K562 (cell line): Measurements from ENCODE around the gene RBBP5. TPM values are rescaled to one million over a fixed set of nuclear protein-coding genes. Genes with fewer than 3 reads are reported as not detected.

ENCODE experiments used
- ATAC-seq: fragments of 200-7000 bp; cut with Tn5 transposase; 3 replicates; pipeline ENCODE4 v1.9.1; 2020; ENCODE audit warnings: moderate library complexity
- BruUV-seq: library from RNA; stranded (reverse); fragments of 400-500 nt; replicated peaks from 2 replicates; lab custom pipeline; 2021; lab: Mats Ljungman, UMichigan
- CTCF ChIA-PET: fragments of 300-600 bp; formaldehyde crosslinking; extraction: SDS; loops from one replicate; lab custom pipeline; 2021; ENCODE audit warnings: low intra/inter-chr PET ratio; lab: Yijun Ruan, JAX
- POLR2A ChIA-PET: fragments of 300-600, 350-650 bp; sonication (Branson Sonifier 250); formaldehyde crosslinking; extraction: SDS; loops from one replicate; lab custom pipeline; 2021; ENCODE audit warnings: antibody characterized with exemption, inconsistent platforms; lab: Yijun Ruan, JAX
- DNase-seq, 4 experiments: peaks; one replicate each; pipeline versions ENCODE4 v3.0.0 to v3.0.0-alpha.2; 2011 to 2018; ENCODE audit warnings: low spot score in 3 of 4, mixed read lengths in 3 of 4; ENCODE audit errors: extremely low read depth in 1 of 4
- FAIRE-seq: peaks from 2 replicates; lab custom pipeline; 2011; peaks lifted over from hg19 to GRCh38; lab: Jason Lieb, UNC
- H2AFZ ChIP-seq: 2 replicates; pipeline ENCODE4 v1.6.0; 2011; ENCODE audit warnings: low read depth, low read length, control low read depth, inconsistent platforms
- H3K27ac ChIP-seq: fragments of 200-600 bp; 3 replicates; pipeline ENCODE4 v1.8.0; 2011; ENCODE audit warnings: low read depth, mild to moderate bottlenecking, control low read depth, inconsistent platforms, low read length, moderate library complexity, mixed read lengths; ENCODE audit errors: extremely low read depth
- H3K27me3 ChIP-seq, 2 experiments: fragments of 300-600 bp in 1 of 2; 2 replicates in 1 of 2; 3 replicates in 1 of 2; pipeline versions ENCODE4 v1.6.0 to v1.8.0; 2011; ENCODE audit warnings: inconsistent platforms in 2 of 2, low read length in 2 of 2, mild to moderate bottlenecking in 1 of 2, mixed read lengths in 1 of 2, moderate library complexity in 1 of 2; ENCODE audit not compliant: control insufficient read depth in 2 of 2, insufficient read depth in 2 of 2
- H3K36me3 ChIP-seq: fragments of 300-600 bp; 3 replicates; pipeline ENCODE4 v1.8.0; 2011; ENCODE audit warnings: mild to moderate bottlenecking, low read length, inconsistent platforms; ENCODE audit not compliant: control insufficient read depth, insufficient read depth
- H3K4me1 ChIP-seq, 2 experiments: fragments of 200-600 bp in 1 of 2; replicated peaks in 1 of 2; 2 replicates in 1 of 2; 3 replicates in 1 of 2; pipeline versions ENCODE4 v1.5.1 to v1.8.0; 2011; ENCODE audit warnings: inconsistent platforms in 2 of 2, low read length in 2 of 2, mild to moderate bottlenecking in 1 of 2, mixed read lengths in 1 of 2, moderate library complexity in 1 of 2; ENCODE audit not compliant: control insufficient read depth in 2 of 2, insufficient read depth in 2 of 2
- H3K4me2 ChIP-seq: 2 replicates; pipeline ENCODE4 v1.6.1; 2011; ENCODE audit warnings: low read length, control low read depth, inconsistent platforms, mixed read lengths; ENCODE audit not compliant: insufficient read depth
- H3K4me3 ChIP-seq: fragments of 200-600 bp; sonication (generic), shearing (Covaris generic); 2 replicates; pipeline ENCODE4 v1.5.1; 2016; ENCODE audit warnings: control low read depth, inconsistent platforms
- H3K79me2 ChIP-seq: fragments of 200-600 bp; 3 replicates; pipeline ENCODE4 v1.8.0; 2011; ENCODE audit warnings: low read length, inconsistent platforms; ENCODE audit not compliant: control insufficient read depth, insufficient read depth
- H3K9ac ChIP-seq, 2 experiments: 2 replicates each; pipeline versions ENCODE4 v1.6.0 to v1.6.1; 2011; ENCODE audit warnings: low read depth in 2 of 2, low read length in 2 of 2, control low read depth in 1 of 2, inconsistent platforms in 1 of 2, mild to moderate bottlenecking in 1 of 2, mixed read lengths in 1 of 2; ENCODE audit not compliant: insufficient read depth in 1 of 2
- H3K9me1 ChIP-seq: one replicate; pipeline ENCODE4 v1.6.0; 2011; ENCODE audit warnings: inconsistent platforms, mild to moderate bottlenecking, low read length, moderate library complexity; ENCODE audit not compliant: control insufficient read depth, insufficient read depth
- H3K9me3 ChIP-seq: replicated peaks from 2 replicates; pipeline ENCODE4 v1.5.1; 2011; ENCODE audit warnings: low read depth, low read length, inconsistent platforms; ENCODE audit not compliant: control insufficient read depth, insufficient read depth
- H4K20me1 ChIP-seq: replicated peaks from 2 replicates; pipeline ENCODE4 v1.6.1; 2011; ENCODE audit warnings: low read length, inconsistent platforms, mixed read lengths; ENCODE audit not compliant: control insufficient read depth, insufficient read depth
- ESRRA ChIP-seq: fragments of 450-650 bp; IDR thresholded peaks from 2 replicates; pipeline ENCODE4 v1.6.1; 2014; ENCODE audit warnings: low read depth, mild to moderate bottlenecking, moderate library complexity, borderline replicate concordance
- KDM5B ChIP-seq: fragments of 200-600 bp; sonication (generic); IDR thresholded peaks from 2 replicates; pipeline ENCODE4 v1.6.1; 2012; ENCODE audit warnings: low read depth, mild to moderate bottlenecking, moderate library complexity, low read length, control low read depth, inconsistent platforms; ENCODE audit not compliant: insufficient replicate concordance
- LARP7 ChIP-seq: fragments of 450-650 bp; IDR thresholded peaks from 2 replicates; pipeline ENCODE4 v1.6.1; 2016
- TAF7 ChIP-seq: fragments of 450-650 bp; IDR thresholded peaks from 2 replicates; pipeline ENCODE4 v1.6.1; 2016; ENCODE audit warnings: missing genetic modification characterization, missing compliant biosample characterization
- ZNF282 ChIP-seq: sonication (generic); formaldehyde crosslinking; IDR thresholded peaks from 2 replicates; pipeline ENCODE4 v1.8.1; 2023; ENCODE audit warnings: missing genetic modification reagents
- ZNF384 ChIP-seq: IDR thresholded peaks from 2 replicates; pipeline ENCODE4 v1.6.1; 2012; ENCODE audit warnings: low read depth, low read length, improper control_type of control experiment
- WGBS: fragments of 100-300 bp; shearing (Covaris generic); methylation state at CpG from one replicate; pipeline ENCODE4 v1.1.6; 2016; ENCODE audit warnings: low coverage, mixed read lengths; ENCODE audit not compliant: insufficient coverage; ENCODE audit errors: missing lambda C conversion rate; 5-methylcytosine and 5-hydroxymethylcytosine counted together
- in situ Hi-C: fragments of 300-500 bp; cut with MboI; formaldehyde crosslinking; loops from 4 replicates; pipeline ENCODE4 v1.15.0; 2018; ENCODE audit warnings: inconsistent platforms, mixed read lengths
- intact Hi-C: fragments of 100-400 bp; cut with micrococcal nuclease; formaldehyde crosslinking; loops from 2 replicates; pipeline ENCODE4 v1.14.2; 2022
- polyA plus RNA-seq, 8 experiments: library from polyadenylated mRNA; depleted of rRNA in 4 of 8; stranded (reverse) in 5 of 8; unstranded in 3 of 8; fragments of >200 nt; fragmentation: Nextera tagmentation in 2 of 8; fragmentation: Illumina TruSeq in 1 of 8; extraction: Ambion mirVana in 2 of 8; extraction: Trizol in 1 of 8; gene quantifications; 2 replicates each; pipeline versions ENCODE4 v1.2.1 to v1.2.3, GENCODE V29; 2011 to 2014; ENCODE audit warnings: inconsistent platforms in 1 of 8, missing spikeins in 1 of 8
- total RNA-seq, 7 experiments: library from RNA; depleted of rRNA in 6 of 7; stranded (reverse); fragments of >200 nt in 6 of 7; fragmentation: Illumina TruSeq in 2 of 7; extraction: Trizol in 2 of 7; gene quantifications; 2 replicates each; pipeline versions ENCODE4 v1.2.1 to v1.2.3, GENCODE V29; 2011 to 2021; ENCODE audit warnings: low replicate concordance in 1 of 7
- TF ChIP-seq, protein P1 (sequence below): fragments of 450-650 bp; IDR thresholded peaks from 2 replicates; pipeline ENCODE4 v1.6.1; 2017; ENCODE audit warnings: antibody characterized with exemption
- TF ChIP-seq, protein P2 (sequence below): sonication (generic); formaldehyde crosslinking; IDR thresholded peaks from 2 replicates; pipeline ENCODE4 v1.8.0; 2022; ENCODE audit warnings: mild to moderate bottlenecking, missing genetic modification reagents
- TF ChIP-seq, protein P3 (sequence below): fragments of 250-450 bp; sonication (Bioruptor Pico); IDR thresholded peaks from 2 replicates; pipeline ENCODE4 v1.8.0; 2022; ENCODE audit warnings: inconsistent platforms, mild to moderate bottlenecking, moderate library complexity, borderline replicate concordance

The RBBP5 gene
- total and polyA plus RNA-seq, 9 of the 15 experiments (the other 6 are each of a cell fraction or from before 2014, with no cell fraction given), result 17.2 to 37.4 (median 28.4) TPM

DNA sequence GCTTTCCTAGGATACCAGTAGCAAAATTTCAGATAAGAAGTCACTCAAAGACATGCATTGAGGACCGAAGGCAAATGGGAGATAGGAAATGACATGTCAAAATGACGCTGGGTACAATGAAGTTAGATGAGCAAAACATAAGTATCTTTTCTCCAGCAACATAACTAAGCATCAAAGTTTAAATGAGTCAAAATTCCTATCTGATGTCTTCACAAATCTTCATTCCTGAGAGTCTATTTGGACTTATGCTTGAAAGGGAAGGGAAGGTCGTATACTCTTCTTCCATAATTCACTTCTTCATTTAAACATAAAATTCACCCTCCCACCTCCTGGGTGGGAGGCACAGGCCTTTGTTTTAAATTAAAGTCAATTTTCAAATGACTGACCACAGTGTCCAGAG is 33.4 kb downstream of the RBBP5 start (continued):
- TF ChIP-seq, protein P1, sequence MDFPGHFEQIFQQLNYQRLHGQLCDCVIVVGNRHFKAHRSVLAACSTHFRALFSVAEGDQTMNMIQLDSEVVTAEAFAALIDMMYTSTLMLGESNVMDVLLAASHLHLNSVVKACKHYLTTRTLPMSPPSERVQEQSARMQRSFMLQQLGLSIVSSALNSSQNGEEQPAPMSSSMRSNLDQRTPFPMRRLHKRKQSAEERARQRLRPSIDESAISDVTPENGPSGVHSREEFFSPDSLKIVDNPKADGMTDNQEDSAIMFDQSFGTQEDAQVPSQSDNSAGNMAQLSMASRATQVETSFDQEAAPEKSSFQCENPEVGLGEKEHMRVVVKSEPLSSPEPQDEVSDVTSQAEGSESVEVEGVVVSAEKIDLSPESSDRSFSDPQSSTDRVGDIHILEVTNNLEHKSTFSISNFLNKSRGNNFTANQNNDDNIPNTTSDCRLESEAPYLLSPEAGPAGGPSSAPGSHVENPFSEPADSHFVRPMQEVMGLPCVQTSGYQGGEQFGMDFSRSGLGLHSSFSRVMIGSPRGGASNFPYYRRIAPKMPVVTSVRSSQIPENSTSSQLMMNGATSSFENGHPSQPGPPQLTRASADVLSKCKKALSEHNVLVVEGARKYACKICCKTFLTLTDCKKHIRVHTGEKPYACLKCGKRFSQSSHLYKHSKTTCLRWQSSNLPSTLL, result no peak
- no peak for TF ChIP-seq ESRRA
- TF ChIP-seq ZNF282 (CRISPR knock-in tag), result no peak
- TF ChIP-seq, all 486 proteins: peak for 0

DNA sequence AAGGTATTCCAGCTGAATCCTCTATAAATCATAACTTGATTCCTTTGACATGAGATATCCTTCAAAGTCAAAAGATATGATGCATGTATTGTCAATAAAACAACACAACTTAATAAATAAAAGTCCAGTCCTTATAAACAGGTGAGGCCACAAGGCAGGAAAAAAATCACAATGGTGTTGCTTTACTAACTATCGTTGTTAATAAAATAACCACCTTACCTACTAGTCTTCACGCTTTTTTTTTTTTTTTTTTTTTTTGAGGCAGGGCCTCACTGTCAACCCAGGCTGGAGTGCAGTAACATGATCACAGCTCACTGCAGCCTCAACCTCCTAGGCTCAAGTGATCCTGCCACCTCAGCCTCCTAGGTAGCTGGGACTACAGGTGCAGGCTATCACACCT is 37.4 kb downstream of the RBBP5 start, which contains the start of gene TMEM81:
TMEM81 (minus strand) TSS at position 101 of the 400 bp plus-strand sequence. CDS start 140 bp downstream, outside the sequence.
- no TSS peak for BruUV-seq
- CTCF ChIA-PET, result no interaction called here

More for the DNA sequence above, 37.4 kb downstream of the RBBP5 start, which contains the start of gene TMEM81:
- DNase-seq (no peak), FAIRE-seq (no peak), ATAC-seq (no peak)
- no peaks in the 10 kb centered on the region for H3K9me1 ChIP-seq
- H3K4me2 ChIP-seq, result no peak within 1 kb of the TSS
- peaks cover 52% of the 10 kb centered on the region for H3K36me3 ChIP-seq
- H2AFZ ChIP-seq, result no peak within 1 kb of the TSS
- no peaks in the 10 kb centered on the region for H3K9me3 ChIP-seq
- in situ Hi-C loops (no loop called here), intact Hi-C loops (no loop called here)
- no peak within 1 kb of the TSS for H3K9ac ChIP-seq
- H3K4me3 ChIP-seq, result no peak within 1 kb of the TSS
- H3K4me1 ChIP-seq, result no peaks in the 10 kb centered on the region
- H3K27me3 ChIP-seq, result no peaks in the 10 kb centered on the region
- WGBS, result 93% methylated on average over 2 of the region's 2 CpGs
- TF ChIP-seq, protein P2, sequence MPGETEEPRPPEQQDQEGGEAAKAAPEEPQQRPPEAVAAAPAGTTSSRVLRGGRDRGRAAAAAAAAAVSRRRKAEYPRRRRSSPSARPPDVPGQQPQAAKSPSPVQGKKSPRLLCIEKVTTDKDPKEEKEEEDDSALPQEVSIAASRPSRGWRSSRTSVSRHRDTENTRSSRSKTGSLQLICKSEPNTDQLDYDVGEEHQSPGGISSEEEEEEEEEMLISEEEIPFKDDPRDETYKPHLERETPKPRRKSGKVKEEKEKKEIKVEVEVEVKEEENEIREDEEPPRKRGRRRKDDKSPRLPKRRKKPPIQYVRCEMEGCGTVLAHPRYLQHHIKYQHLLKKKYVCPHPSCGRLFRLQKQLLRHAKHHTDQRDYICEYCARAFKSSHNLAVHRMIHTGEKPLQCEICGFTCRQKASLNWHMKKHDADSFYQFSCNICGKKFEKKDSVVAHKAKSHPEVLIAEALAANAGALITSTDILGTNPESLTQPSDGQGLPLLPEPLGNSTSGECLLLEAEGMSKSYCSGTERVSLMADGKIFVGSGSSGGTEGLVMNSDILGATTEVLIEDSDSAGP (CRISPR knock-in tag), result no peak
- TF ChIP-seq TAF7 (tag) (no peak), LARP7 (no peak), KDM5B (no peak), ZNF384 (no peak)
- TF ChIP-seq, protein P3, sequence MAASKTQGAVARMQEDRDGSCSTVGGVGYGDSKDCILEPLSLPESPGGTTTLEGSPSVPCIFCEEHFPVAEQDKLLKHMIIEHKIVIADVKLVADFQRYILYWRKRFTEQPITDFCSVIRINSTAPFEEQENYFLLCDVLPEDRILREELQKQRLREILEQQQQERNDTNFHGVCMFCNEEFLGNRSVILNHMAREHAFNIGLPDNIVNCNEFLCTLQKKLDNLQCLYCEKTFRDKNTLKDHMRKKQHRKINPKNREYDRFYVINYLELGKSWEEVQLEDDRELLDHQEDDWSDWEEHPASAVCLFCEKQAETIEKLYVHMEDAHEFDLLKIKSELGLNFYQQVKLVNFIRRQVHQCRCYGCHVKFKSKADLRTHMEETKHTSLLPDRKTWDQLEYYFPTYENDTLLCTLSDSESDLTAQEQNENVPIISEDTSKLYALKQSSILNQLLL, result no peak
- no peak within 1 kb of the TSS for H3K27ac ChIP-seq
- POLR2A ChIA-PET, result interaction anchor here (0.6 to 4.5 kb wide), 4 partner anchors 9 to 33 kb away, joined by 3 to 24 read pairs (median 5); no protein-coding TSS in a partner anchor
- no peaks in the 10 kb centered on the region for H3K79me2 ChIP-seq
- peaks cover 4% of the 10 kb centered on the region; the same call in 1 of the 2 replicates for H4K20me1 ChIP-seq
